Measurements from ENCODE around the gene OGA. TPM values are rescaled to one million over a fixed set of nuclear protein-coding genes. Genes with fewer than 3 reads are reported as not detected.

The OGA gene
- polyA plus RNA-seq, 3 donors from 2014 or later, result 32.0 to 57.0 (median 46.6) TPM

GRCh38 chr10:101843032-101844021, 25.1 kb upstream of the OGA start, which contains the start of gene KCNIP2:
KCNIP2 (minus strand) TSS chr10:101843800; CDS start chr10:101843568, 232 bp downstream.
- peak within 1 kb of the TSS in 2 of 6 donors; percentile 46 to 50 for H3K27ac Mint-ChIP-seq
- DNase-seq, result peak; percentile 34 to 40 (median 39)
- H3K27me3 Mint-ChIP-seq (ENCODE audit: low read depth in 3 of 3), result peaks cover 7 to 19% (median 19%) of the 10 kb centered on the region in 3 donors
- peaks cover 42 to 56% of the 10 kb centered on the region in 2 donors for H3K4me1 Mint-ChIP-seq
- no peaks in the 10 kb centered on the region for H3K9me3 Mint-ChIP-seq
- H3K36me3 Mint-ChIP-seq, result peaks cover 12 to 31% (median 13%) of the 10 kb centered on the region in 3 donors
- H3K4me3 Mint-ChIP-seq, result peak within 1 kb of the TSS; percentile 62 to 79 (median 77)

- Mint-ChIP-seq H3K4me3 (peak overlapping the region in 4 of 5 donors; percentile 2 to 94 (median 49)), H3K27me3 (ENCODE audit: low read depth in 3 of 3) (peaks cover 5 to 17% (median 17%) of the 10 kb centered on the region in 3 donors), H3K36me3 (peaks cover 5 to 16% (median 7%) of the 10 kb centered on the region in 3 donors), H3K4me1 (peaks cover 42 to 56% of the 10 kb centered on the region in 2 donors), H3K27ac (no peak overlapping the region), H3K9me3 (no peaks in the 10 kb centered on the region)
- DNase-seq, result no peak
Observed at GRCh38 chr10:101841826-101842225, 23.6 kb upstream of the OGA start.

GRCh38 chr10:101840741-101841453, 22.7 kb upstream of the OGA start:
- Mint-ChIP-seq H3K9me3 (no peaks in the 10 kb centered on the region), H3K36me3 (peaks cover 1 to 10% (median 5%) of the 10 kb centered on the region in 3 donors), H3K4me1 (peaks cover 44 to 56% of the 10 kb centered on the region in 2 donors), H3K4me3 (peak overlapping the region; percentile 79 to 94 (median 89)), H3K27me3 (ENCODE audit: low read depth in 3 of 3) (peaks cover 3 to 17% (median 13%) of the 10 kb centered on the region in 3 donors), H3K27ac (peak overlapping the region in 2 of 6 donors; percentile 76 to 84)
- peak; percentile 70 to 75 (median 71) for DNase-seq

GRCh38 chr10:101840102-101840684, 21.9 kb upstream of the OGA start:
- Mint-ChIP-seq H3K4me1 (peaks cover 45 to 56% of the 10 kb centered on the region in 2 donors), H3K36me3 (peaks cover 0 to 3% (median 1%) of the 10 kb centered on the region in 3 donors), H3K27ac (peak overlapping the region in 3 of 6 donors; percentile 64 to 84 (median 76)), H3K27me3 (ENCODE audit: low read depth in 3 of 3) (peaks cover 3 to 17% (median 11%) of the 10 kb centered on the region in 3 donors), H3K9me3 (no peaks in the 10 kb centered on the region), H3K4me3 (peak overlapping the region; percentile 79 to 94 (median 89))
- DNase-seq, result peak; percentile 25 to 26 (median 25)

GRCh38 chr10:101839416-101840063, 21.3 kb upstream of the OGA start:
- Mint-ChIP-seq H3K27me3 (ENCODE audit: low read depth in 3 of 3) (peaks cover 3 to 17% (median 13%) of the 10 kb centered on the region in 3 donors), H3K4me1 (peaks cover 48 to 56% of the 10 kb centered on the region in 2 donors), H3K9me3 (no peaks in the 10 kb centered on the region), H3K27ac (peak overlapping the region in 2 of 6 donors; percentile 34 to 56), H3K4me3 (peak overlapping the region; percentile 75 to 94 (median 82)), H3K36me3 (no peaks in the 10 kb centered on the region)
- peak; percentile 49 to 56 (median 53) for DNase-seq

- Mint-ChIP-seq H3K36me3 (no peaks in the 10 kb centered on the region), H3K4me1 (peaks cover 43 to 52% of the 10 kb centered on the region in 2 donors), H3K9me3 (no peaks in the 10 kb centered on the region), H3K27me3 (ENCODE audit: low read depth in 3 of 3) (peaks cover 3 to 17% (median 13%) of the 10 kb centered on the region in 3 donors), H3K4me3 (peak overlapping the region; percentile 47 to 84 (median 75)), H3K27ac (no peak overlapping the region)
- no peak for DNase-seq
Observed at GRCh38 chr10:101839002-101839401, 20.8 kb upstream of the OGA start.

- Mint-ChIP-seq H3K4me3 (peak overlapping the region; percentile 47 to 84 (median 75)), H3K9me3 (no peaks in the 10 kb centered on the region), H3K27ac (no peak overlapping the region), H3K27me3 (ENCODE audit: low read depth in 3 of 3) (peaks cover 3 to 18% (median 13%) of the 10 kb centered on the region in 3 donors), H3K4me1 (peaks cover 44 to 52% of the 10 kb centered on the region in 2 donors), H3K36me3 (no peaks in the 10 kb centered on the region)
- DNase-seq, result no peak
Observed at GRCh38 chr10:101838416-101838970, 20.2 kb upstream of the OGA start.

- no peak overlapping the region for H3K4me3 Mint-ChIP-seq
- peaks cover 4 to 15% (median 14%) of the 10 kb centered on the region in 3 donors for H3K27me3 Mint-ChIP-seq (ENCODE audit: low read depth in 3 of 3)
- H3K4me1 Mint-ChIP-seq, result peaks cover 41 to 51% of the 10 kb centered on the region in 2 donors
- no peak overlapping the region for H3K27ac Mint-ChIP-seq
- H3K36me3 Mint-ChIP-seq, result no peaks in the 10 kb centered on the region
- no peaks in the 10 kb centered on the region for H3K9me3 Mint-ChIP-seq
- DNase-seq, result no peak
Observed at GRCh38 chr10:101837748-101838147, 19.5 kb upstream of the OGA start.

GRCh38 chr10:101835362-101835761, 17.1 kb upstream of the OGA start:
- Mint-ChIP-seq H3K9me3 (peaks cover 0 to 2% (median 0%) of the 10 kb centered on the region in 6 donors), H3K4me1 (peaks cover 40% of the 10 kb centered on the region in 2 donors), H3K4me3 (no peak overlapping the region), H3K27ac (no peak overlapping the region), H3K36me3 (no peaks in the 10 kb centered on the region), H3K27me3 (ENCODE audit: low read depth in 3 of 3) (peaks cover 10 to 16% (median 14%) of the 10 kb centered on the region in 3 donors)
- DNase-seq, result no peak

- Mint-ChIP-seq H3K4me3 (no peak overlapping the region), H3K36me3 (no peaks in the 10 kb centered on the region), H3K4me1 (peaks cover 37 to 39% of the 10 kb centered on the region in 2 donors), H3K27ac (no peak overlapping the region), H3K9me3 (peaks cover 0 to 2% (median 0%) of the 10 kb centered on the region in 6 donors), H3K27me3 (ENCODE audit: low read depth in 3 of 3) (peaks cover 13 to 20% (median 20%) of the 10 kb centered on the region in 3 donors)
- DNase-seq, result no peak
Observed at GRCh38 chr10:101834341-101834740, 16.1 kb upstream of the OGA start.

GRCh38 chr10:101833466-101833865, 15.2 kb upstream of the OGA start:
- peaks cover 31 to 37% of the 10 kb centered on the region in 2 donors for H3K4me1 Mint-ChIP-seq

GRCh38 chr10:101832325-101832771, 14.1 kb upstream of the OGA start:
- Mint-ChIP-seq H3K4me3 (peak overlapping the region in 3 of 5 donors; percentile 22 to 59 (median 38)), H3K36me3 (peaks cover 0 to under 1% (median 0%) of the 10 kb centered on the region in 3 donors), H3K9me3 (peaks cover 0 to 2% (median 0%) of the 10 kb centered on the region in 6 donors), H3K4me1 (peaks cover 31 to 40% of the 10 kb centered on the region in 2 donors), H3K27me3 (ENCODE audit: low read depth in 3 of 3) (peaks cover 13 to 22% (median 20%) of the 10 kb centered on the region in 3 donors), H3K27ac (peak overlapping the region in 1 of 6 donors; percentile 98)
- DNase-seq, result no peak

More at GRCh38 chr10:101833466-101833865, 15.2 kb upstream of the OGA start:
- H3K4me3 Mint-ChIP-seq, result peak overlapping the region in 1 of 5 donors; percentile 21
- H3K27ac Mint-ChIP-seq, result peak overlapping the region in 2 of 6 donors; percentile 24 to 43
- H3K27me3 Mint-ChIP-seq (ENCODE audit: low read depth in 3 of 3), result peaks cover 13 to 22% (median 20%) of the 10 kb centered on the region in 3 donors
- no peak for DNase-seq
- H3K9me3 Mint-ChIP-seq, result peaks cover 0 to 2% (median 0%) of the 10 kb centered on the region in 6 donors
- H3K36me3 Mint-ChIP-seq, result no peaks in the 10 kb centered on the region
